GM12873 (cell line): ENCODE measurements around the gene RALGAPA2.

Experiments
- TF ChIP-seq, protein P1 (sequence below): IDR thresholded peaks from 2 replicates; pipeline ENCODE4 v1.5.1; 2012; ENCODE audit warnings: low read depth, mild to moderate bottlenecking, moderate library complexity, low read length, control low read depth; ENCODE audit not compliant: insufficient read depth; ENCODE audit errors: missing control alignments

Gene RALGAPA2

DNA sequence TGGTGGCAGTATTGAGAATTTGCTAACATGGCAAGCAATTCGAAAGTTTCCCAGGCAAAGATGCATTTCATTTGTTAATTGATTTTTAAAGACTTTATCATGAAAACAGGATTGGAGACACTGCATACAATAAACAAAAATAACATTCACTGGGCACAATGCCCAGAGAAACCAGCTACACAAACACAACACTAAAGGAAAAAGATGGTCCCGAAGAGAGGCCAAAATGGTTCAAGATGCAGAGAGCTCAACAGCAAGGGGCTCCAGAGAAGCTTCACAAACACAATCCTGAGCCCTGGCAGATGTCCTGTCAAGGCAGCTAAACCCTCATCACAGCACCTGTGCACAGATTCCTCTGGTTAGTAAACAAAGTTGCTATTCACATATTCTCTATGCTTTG is 265.2 kb downstream of the RALGAPA2 start:
- TF ChIP-seq, protein P1, sequence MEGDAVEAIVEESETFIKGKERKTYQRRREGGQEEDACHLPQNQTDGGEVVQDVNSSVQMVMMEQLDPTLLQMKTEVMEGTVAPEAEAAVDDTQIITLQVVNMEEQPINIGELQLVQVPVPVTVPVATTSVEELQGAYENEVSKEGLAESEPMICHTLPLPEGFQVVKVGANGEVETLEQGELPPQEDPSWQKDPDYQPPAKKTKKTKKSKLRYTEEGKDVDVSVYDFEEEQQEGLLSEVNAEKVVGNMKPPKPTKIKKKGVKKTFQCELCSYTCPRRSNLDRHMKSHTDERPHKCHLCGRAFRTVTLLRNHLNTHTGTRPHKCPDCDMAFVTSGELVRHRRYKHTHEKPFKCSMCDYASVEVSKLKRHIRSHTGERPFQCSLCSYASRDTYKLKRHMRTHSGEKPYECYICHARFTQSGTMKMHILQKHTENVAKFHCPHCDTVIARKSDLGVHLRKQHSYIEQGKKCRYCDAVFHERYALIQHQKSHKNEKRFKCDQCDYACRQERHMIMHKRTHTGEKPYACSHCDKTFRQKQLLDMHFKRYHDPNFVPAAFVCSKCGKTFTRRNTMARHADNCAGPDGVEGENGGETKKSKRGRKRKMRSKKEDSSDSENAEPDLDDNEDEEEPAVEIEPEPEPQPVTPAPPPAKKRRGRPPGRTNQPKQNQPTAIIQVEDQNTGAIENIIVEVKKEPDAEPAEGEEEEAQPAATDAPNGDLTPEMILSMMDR: no peak

DNA sequence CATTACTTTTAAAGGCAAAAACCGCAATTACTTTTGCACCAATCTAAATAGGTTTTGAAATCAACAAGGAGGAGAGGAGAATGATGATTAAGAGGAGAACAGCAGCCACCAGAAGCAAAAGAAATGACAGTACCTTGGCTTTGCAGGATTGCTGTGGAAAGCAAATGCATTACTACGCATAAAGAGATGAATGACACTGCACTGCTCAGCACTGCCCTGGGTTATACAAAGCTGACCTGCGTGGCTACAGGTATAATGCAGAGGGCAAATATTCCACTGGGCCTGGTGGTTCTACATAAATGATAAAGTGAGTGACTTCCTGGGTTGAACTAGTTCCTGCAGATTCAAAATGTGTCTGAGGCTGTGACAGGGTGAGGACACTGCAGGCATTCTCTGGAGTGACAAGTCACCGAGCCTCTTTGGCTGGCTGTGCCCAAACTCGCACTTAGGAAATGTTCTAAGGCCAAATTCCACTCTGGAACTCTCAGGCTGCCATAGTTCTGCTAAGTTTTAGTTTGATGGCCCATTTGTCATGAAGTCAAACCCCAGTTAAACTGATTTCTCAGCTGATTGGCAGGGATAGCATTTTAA is 265.9 kb downstream of the RALGAPA2 start:
- TF ChIP-seq, protein P1: no peak

DNA sequence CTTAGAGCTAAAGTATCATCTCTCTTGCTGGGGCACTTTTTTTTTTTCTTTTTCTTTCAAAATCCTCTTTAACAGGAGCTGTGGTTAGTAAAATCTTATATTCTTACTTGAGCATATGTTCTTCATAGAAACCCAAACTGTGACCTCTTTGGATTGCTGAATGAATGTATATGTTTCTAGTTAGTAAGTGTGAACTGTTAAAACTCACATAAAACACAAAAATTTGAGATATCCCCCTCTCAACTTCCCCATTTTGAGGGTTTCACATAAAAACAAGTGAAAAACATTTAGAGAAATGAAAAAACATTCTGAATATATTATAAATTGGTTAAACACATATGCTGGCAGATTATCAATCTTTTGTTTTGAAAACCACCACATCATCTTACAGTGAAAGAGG is 266.4 kb downstream of the RALGAPA2 start:
- TF ChIP-seq, protein P1: no peak

DNA sequence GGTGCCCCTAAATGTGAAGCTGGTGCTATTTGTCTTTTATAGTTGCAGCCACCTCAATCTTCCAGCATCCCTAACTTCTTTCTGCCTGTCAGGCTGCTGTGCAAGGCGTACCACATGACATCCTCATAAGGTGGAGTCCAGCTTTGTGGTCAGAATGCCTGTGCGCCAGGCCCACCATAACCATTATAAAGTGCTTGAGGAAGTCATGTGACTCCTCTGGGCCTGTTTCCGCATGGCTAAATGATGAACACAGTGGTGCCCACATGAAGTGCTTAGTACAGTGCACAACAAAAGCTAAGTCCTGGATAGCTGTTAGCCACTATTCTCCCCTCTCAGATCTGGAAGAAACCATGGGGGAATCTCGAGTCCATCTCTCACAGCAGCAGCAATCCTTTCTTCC is 268.9 kb downstream of the RALGAPA2 start:
- TF ChIP-seq, protein P1: no peak

DNA sequence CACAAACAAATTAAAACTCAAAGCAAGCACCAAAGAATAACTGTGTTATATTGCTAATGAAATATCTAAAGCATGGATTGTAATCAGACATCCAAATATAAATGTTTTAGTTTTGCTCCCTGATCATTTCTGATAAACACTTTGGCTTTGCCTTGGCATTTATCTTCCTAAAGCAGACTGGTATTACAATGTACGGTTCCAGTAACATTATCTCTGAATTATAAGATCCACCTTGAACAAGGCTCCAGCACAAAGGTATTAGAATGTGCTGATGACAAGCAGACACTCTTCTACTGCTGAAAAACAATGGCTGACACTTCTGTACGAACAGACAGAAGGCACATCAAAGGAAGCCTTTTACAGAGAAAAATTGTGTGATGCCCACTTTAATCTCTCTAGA is 270.0 kb downstream of the RALGAPA2 start:
- TF ChIP-seq, protein P1: no peak

DNA sequence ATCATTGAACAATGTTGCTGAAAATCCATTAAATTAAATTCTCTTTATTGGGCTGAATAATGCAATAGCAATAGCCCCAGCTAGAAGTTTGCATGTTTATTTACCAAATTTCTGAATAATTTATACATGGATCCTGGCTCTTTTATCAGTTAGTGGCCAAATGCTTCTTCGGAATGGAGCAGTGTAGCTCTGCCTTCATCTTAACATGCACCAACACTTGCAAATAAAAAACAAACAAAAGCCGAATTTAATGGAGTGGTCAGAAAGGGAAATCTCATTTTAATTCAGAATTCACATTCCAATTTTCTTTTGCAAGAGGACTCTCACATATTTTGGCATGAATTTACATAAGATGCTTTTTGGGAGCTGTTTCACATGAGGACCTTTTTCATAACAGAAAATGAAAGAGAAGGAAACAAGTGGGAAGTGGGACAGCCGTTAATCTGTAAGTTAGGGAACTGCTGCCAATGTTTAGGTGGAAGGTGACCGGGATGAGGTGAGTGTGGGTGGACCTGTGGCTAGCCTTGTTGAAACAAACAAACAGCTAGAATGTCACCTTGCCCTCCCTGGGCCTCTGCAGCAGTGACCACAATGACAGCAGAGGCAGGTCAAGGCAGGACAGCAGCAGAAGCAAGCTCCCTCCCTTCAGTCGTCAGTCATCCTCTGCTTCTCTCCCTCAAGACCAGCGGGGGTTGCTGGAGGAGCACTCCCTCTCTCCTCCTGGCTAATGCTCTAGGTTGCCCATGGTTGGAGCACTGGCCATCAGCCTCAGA is 271.4 kb downstream of the RALGAPA2 start:
- TF ChIP-seq, protein P1: no peak

DNA sequence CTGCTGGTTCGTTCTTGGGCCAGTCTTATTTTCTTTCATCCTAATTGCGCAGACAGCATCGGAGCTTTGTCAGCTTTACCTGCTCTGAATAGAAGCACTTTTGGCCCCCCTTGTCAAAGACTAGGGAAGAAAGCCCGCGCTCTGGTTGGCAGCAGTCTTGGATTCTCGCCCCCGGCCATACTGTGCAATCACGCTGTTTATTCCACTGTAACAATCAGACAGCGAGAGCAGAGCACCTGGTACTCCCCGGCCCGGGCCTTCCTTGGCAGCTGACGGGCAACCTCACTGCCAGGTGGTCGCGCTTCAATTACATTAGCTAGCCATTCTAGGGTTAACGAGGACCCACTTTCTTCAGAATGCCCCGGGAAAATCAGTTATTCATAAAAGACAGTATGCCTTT is 272.0 kb downstream of the RALGAPA2 start:
- TF ChIP-seq, protein P1: no peak
